Measurements from ENCODE around the gene DNLZ. TPM values are rescaled to one million over a fixed set of nuclear protein-coding genes. Genes with fewer than 3 reads are reported as not detected.
A peak's percentile ranks its signal among the peaks of the same experiment; 100 is the strongest.

DNLZ gene
- total RNA-seq, 2 donors from 2014 or later = 24.1 to 31.3 TPM

GRCh38 chr9:136329636-136330405 lies 33.7 kb downstream of the DNLZ start:
- H3K36me3 ChIP-seq (replicated peaks in 1 of 2; ENCODE audit: insufficient read depth in 1 of 2, low read depth in 2 of 2) = no peaks in the 10 kb centered on the region
- intact Hi-C loops (cut with DNase I) = loop anchor here (5.0 kb wide), 1 partner anchor 37 kb away; no protein-coding TSS in a partner anchor
- H3K27me3 ChIP-seq = no peaks in the 10 kb centered on the region
- TF ChIP-seq POLR2A (IDR thresholded peaks at IDR 0.05) (no peak), CTCF (IDR thresholded peaks at IDR 0.05) (no peak)
- no peak overlapping the region for H3K27ac ChIP-seq
- 85 to 90% methylated on average over 16 to 23 of the region's 23 CpGs for WGBS, 2 donors
- ATAC-seq (no peak), DNase-seq (no peak)
- peaks cover 13% of the 10 kb centered on the region for H3K4me1 ChIP-seq
- no peak overlapping the region for H3K4me3 ChIP-seq
- no peaks in the 10 kb centered on the region for H3K9me3 ChIP-seq

GRCh38 chr9:136329211-136329627 lies 34.3 kb downstream of the DNLZ start:
- no peak for ATAC-seq
- intact Hi-C loops (cut with DNase I) = no loop called here
- 80 to 94% methylated on average over 3 to 19 of the region's 19 CpGs for WGBS, 2 donors
- H3K27me3 ChIP-seq = no peaks in the 10 kb centered on the region
- no peak for DNase-seq
- peaks cover 13% of the 10 kb centered on the region for H3K4me1 ChIP-seq
- TF ChIP-seq POLR2A (IDR thresholded peaks at IDR 0.05) = no peak
- no peak for TF ChIP-seq CTCF (IDR thresholded peaks at IDR 0.05)
- no peaks in the 10 kb centered on the region for H3K36me3 ChIP-seq (replicated peaks in 1 of 2; ENCODE audit: insufficient read depth in 1 of 2, low read depth in 2 of 2)
- H3K27ac ChIP-seq = no peak overlapping the region
- H3K9me3 ChIP-seq = no peaks in the 10 kb centered on the region
- no peak overlapping the region for H3K4me3 ChIP-seq

- Histone ChIP-seq H3K4me1 (peaks cover 13% of the 10 kb centered on the region), H3K27me3 (no peaks in the 10 kb centered on the region), H3K27ac (no peak overlapping the region), H3K9me3 (no peaks in the 10 kb centered on the region), H3K4me3 (no peak overlapping the region), H3K36me3 (replicated peaks in 1 of 2; ENCODE audit: insufficient read depth in 1 of 2, low read depth in 2 of 2) (no peaks in the 10 kb centered on the region)
- no peak for ATAC-seq
- intact Hi-C loops (cut with DNase I) = no loop called here
- WGBS, 2 donors = 48 to 78% methylated on average over 6 to 10 of the region's 15 CpGs
- DNase-seq = no peak
- TF ChIP-seq POLR2A (IDR thresholded peaks at IDR 0.05) = no peak
Observed at GRCh38 chr9:136328622-136329041, 34.9 kb downstream of the DNLZ start.

- Histone ChIP-seq H3K9me3 (no peaks in the 10 kb centered on the region), H3K4me3 (peak overlapping the region; percentile 9 to 17), H3K27me3 (no peaks in the 10 kb centered on the region), H3K27ac (peak overlapping the region in 2 of 4 donors; percentile 30 to 56), H3K4me1 (peaks cover 13% of the 10 kb centered on the region), H3K36me3 (replicated peaks in 1 of 2; ENCODE audit: insufficient read depth in 1 of 2, low read depth in 2 of 2) (no peaks in the 10 kb centered on the region)
- intact Hi-C loops (cut with DNase I) = no loop called here
- TF ChIP-seq CTCF (IDR thresholded peaks at IDR 0.05) (no peak), POLR2A (IDR thresholded peaks at IDR 0.05) (no peak)
- WGBS, 2 donors = 43% methylated on average over 11 of the region's 13 CpGs; no CpG with 5 or more reads in 1 of the 2 donors
- peak; percentile 39 for ATAC-seq
- DNase-seq = peak; percentile 55 to 81 (median 61)
Observed at GRCh38 chr9:136328011-136328621, 35.4 kb downstream of the DNLZ start.

- Histone ChIP-seq H3K4me1 (peaks cover 13% of the 10 kb centered on the region), H3K27ac (peak within 1 kb of the TSS in 3 of 4 donors; percentile 30 to 56 (median 44)), H3K9me3 (no peaks in the 10 kb centered on the region), H3K4me3 (peak within 1 kb of the TSS; percentile 9 to 17), H3K27me3 (no peaks in the 10 kb centered on the region), H3K36me3 (replicated peaks in 1 of 2; ENCODE audit: insufficient read depth in 1 of 2, low read depth in 2 of 2) (no peaks in the 10 kb centered on the region)
- TF ChIP-seq POLR2A (IDR thresholded peaks at IDR 0.05) = peak in 1 of 3 donors; percentile 24
- peak in 2 of 7 experiments; percentile 20 to 24 for TF ChIP-seq CTCF (IDR thresholded peaks at IDR 0.05)
- intact Hi-C loops (cut with DNase I) = no loop called here
- ATAC-seq = peak; percentile 51
- WGBS, 2 donors = 0% methylated on average over 31 of the region's 88 CpGs; no CpG with 5 or more reads in 1 of the 2 donors
- peak; percentile 44 to 61 (median 52) for DNase-seq
Observed at GRCh38 chr9:136327304-136327974, 36.1 kb downstream of the DNLZ start, which contains the start of gene GPSM1. GPSM1 (plus strand) TSS chr9:136327539; CDS start chr9:136327696, 157 bp downstream.
